Measurements from ENCODE around the gene TXNRD2.

DNA sequence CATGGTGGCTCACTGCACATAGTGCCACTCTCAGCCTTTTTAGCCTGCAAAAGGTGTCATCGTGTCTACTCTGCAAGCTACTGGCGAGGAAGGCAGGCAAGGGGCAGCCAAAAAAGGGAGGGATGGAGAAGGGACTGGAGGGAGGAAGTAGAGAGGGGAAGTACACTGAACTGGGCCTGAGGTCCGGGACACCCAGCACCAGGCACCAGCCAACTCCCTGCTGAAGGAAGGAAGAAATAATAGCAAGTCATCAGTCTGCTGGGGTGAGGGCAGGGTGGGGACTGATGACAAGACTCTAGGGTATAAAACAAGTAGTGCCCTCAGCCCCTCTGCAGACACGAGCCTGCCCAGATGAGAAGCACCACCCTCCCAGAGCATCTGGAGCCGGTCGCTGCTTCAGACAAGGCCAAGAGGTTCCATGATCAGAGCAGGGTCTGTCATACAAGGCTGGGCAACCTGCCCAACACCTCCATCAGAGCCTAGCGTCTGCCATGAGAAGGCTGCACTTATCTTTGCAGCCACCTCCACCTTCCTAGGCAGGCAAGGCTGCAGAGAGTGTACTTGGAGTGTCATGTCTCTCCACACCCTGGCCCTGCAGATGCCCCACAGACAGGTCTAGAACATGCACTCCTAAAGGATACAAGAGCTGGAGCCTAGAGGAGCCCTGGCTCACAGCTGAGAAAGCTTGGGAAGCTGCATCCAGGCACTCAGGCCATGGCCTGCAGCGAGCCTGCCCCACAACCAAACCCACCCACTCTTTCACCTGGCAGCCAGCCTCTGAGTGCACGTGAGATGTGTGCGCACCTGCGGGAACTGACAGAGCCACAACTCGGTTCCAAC lies 9.0 kb downstream of the TXNRD2 start:
- TF ChIP-seq, protein P1, sequence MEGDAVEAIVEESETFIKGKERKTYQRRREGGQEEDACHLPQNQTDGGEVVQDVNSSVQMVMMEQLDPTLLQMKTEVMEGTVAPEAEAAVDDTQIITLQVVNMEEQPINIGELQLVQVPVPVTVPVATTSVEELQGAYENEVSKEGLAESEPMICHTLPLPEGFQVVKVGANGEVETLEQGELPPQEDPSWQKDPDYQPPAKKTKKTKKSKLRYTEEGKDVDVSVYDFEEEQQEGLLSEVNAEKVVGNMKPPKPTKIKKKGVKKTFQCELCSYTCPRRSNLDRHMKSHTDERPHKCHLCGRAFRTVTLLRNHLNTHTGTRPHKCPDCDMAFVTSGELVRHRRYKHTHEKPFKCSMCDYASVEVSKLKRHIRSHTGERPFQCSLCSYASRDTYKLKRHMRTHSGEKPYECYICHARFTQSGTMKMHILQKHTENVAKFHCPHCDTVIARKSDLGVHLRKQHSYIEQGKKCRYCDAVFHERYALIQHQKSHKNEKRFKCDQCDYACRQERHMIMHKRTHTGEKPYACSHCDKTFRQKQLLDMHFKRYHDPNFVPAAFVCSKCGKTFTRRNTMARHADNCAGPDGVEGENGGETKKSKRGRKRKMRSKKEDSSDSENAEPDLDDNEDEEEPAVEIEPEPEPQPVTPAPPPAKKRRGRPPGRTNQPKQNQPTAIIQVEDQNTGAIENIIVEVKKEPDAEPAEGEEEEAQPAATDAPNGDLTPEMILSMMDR (IDR thresholded peaks at IDR 0.05; ENCODE audit: borderline replicate concordance, extremely low read depth, low read length, poor library complexity, severe bottlenecking): no peak
- no peak for TF ChIP-seq EZH2 (IDR thresholded peaks at IDR 0.05; ENCODE audit: borderline replicate concordance, low read depth, low read length, severe bottlenecking)
